Neuronal stem cell (in vitro differentiated cells): ENCODE measurements around the gene DOCK11.
"Not testable (repeated sequence)": the region's sequence is repeated elsewhere in the genome, so short reads cannot be mapped to it uniquely, and the experiment has no call there.

ENCODE experiments used
- DNase-seq: peaks from one replicate; pipeline ENCODE4 v3.0.0-alpha.2; 2013; ENCODE audit warnings: low spot score
- H2AFZ ChIP-seq: one replicate; pipeline ENCODE4 v1.6.1; 2013; ENCODE audit warnings: mild to moderate bottlenecking, low read length, inconsistent platforms
- H2AK5ac ChIP-seq: 2 replicates; pipeline ENCODE4 v1.6.1; 2013; ENCODE audit warnings: low read depth, mild to moderate bottlenecking, inconsistent platforms, low read length, moderate library complexity, mixed read lengths
- H2BK120ac ChIP-seq: 2 replicates; pipeline ENCODE4 v1.6.1; 2013; ENCODE audit warnings: low read depth, mild to moderate bottlenecking, inconsistent platforms, low read length, moderate library complexity, mixed read lengths
- H2BK12ac ChIP-seq: one replicate; pipeline ENCODE4 v1.6.1; 2013; ENCODE audit warnings: low read length, inconsistent platforms
- H2BK15ac ChIP-seq: 2 replicates; pipeline ENCODE4 v1.6.1; 2013; ENCODE audit warnings: mild to moderate bottlenecking, low read length, inconsistent platforms, mixed read lengths
- H2BK5ac ChIP-seq: one replicate; pipeline ENCODE4 v1.6.1; 2013; ENCODE audit warnings: inconsistent platforms, mild to moderate bottlenecking, low read length, moderate library complexity
- H3K14ac ChIP-seq: one replicate; pipeline ENCODE4 v1.6.1; 2013; ENCODE audit warnings: low read length, inconsistent platforms
- H3K18ac ChIP-seq: 2 replicates; pipeline ENCODE4 v1.6.1; 2013; ENCODE audit warnings: low read length, inconsistent platforms
- H3K23ac ChIP-seq: 2 replicates; pipeline ENCODE4 v1.6.1; 2013; ENCODE audit warnings: low read depth, mild to moderate bottlenecking, mixed read lengths, low read length, inconsistent platforms; ENCODE audit not compliant: poor library complexity
- H3K27ac ChIP-seq: replicated peaks from 3 replicates; pipeline ENCODE4 v1.5.1; 2013; ENCODE audit warnings: low read length, inconsistent platforms
- H3K27me3 ChIP-seq, 3 experiments: 2 replicates each; pipeline ENCODE4 v1.6.1; 2013; ENCODE audit warnings: low read length in 3 of 3, mild to moderate bottlenecking in 2 of 3, inconsistent platforms in 1 of 3, low read depth in 1 of 3, mixed read lengths in 1 of 3, moderate library complexity in 1 of 3; ENCODE audit not compliant: control insufficient read depth in 3 of 3, insufficient read depth in 3 of 3
- H3K36me3 ChIP-seq, 2 donors: replicated peaks in 1 of 2; 2 replicates each; pipeline ENCODE4 v1.6.1; 2013; ENCODE audit warnings: low read length in 2 of 2; ENCODE audit not compliant: control insufficient read depth in 2 of 2, insufficient read depth in 2 of 2
- H3K4ac ChIP-seq: 2 replicates; pipeline ENCODE4 v1.6.1; 2013; ENCODE audit warnings: inconsistent platforms, mild to moderate bottlenecking, low read length, moderate library complexity
- H3K4me1 ChIP-seq, 2 donors: 1 replicate in 1 of 2; 2 replicates in 1 of 2; pipeline ENCODE4 v1.6.1; 2013; ENCODE audit warnings: low read length in 2 of 2, low read depth in 1 of 2; ENCODE audit not compliant: control insufficient read depth in 2 of 2, insufficient read depth in 1 of 2
- H3K4me2 ChIP-seq: one replicate; pipeline ENCODE4 v1.6.1; 2013; ENCODE audit warnings: mild to moderate bottlenecking, low read length, inconsistent platforms; ENCODE audit not compliant: insufficient read depth, poor library complexity, severe bottlenecking
- H3K4me3 ChIP-seq, 2 donors: 2 replicates each; pipeline ENCODE4 v1.5.1; 2013; ENCODE audit warnings: low read length in 2 of 2, mild to moderate bottlenecking in 2 of 2, inconsistent platforms in 1 of 2, moderate library complexity in 1 of 2
- H3K79me1 ChIP-seq: one replicate; pipeline ENCODE4 v1.6.1; 2013; ENCODE audit warnings: low read depth, mild to moderate bottlenecking, inconsistent platforms, low read length, moderate library complexity
- H3K9ac ChIP-seq: one replicate; pipeline ENCODE4 v1.6.1; 2013; ENCODE audit warnings: mild to moderate bottlenecking, low read depth, low read length, inconsistent platforms; ENCODE audit not compliant: poor library complexity
- H3K9me3 ChIP-seq, 2 donors: replicated peaks in 1 of 2; 2 replicates each; pipeline versions ENCODE3 to v1.6.1; 2013; ENCODE audit warnings: low read length in 2 of 2, mild to moderate bottlenecking in 2 of 2, inconsistent platforms in 1 of 2, low read depth in 1 of 2, mixed read lengths in 1 of 2, moderate library complexity in 1 of 2; ENCODE audit not compliant: control insufficient read depth in 2 of 2, insufficient read depth in 1 of 2
- H4K8ac ChIP-seq: one replicate; pipeline ENCODE4 v1.6.1; 2013; ENCODE audit warnings: low read depth, mild to moderate bottlenecking, inconsistent platforms, low read length, moderate library complexity
- H4K91ac ChIP-seq: one replicate; pipeline ENCODE4 v1.6.1; 2013; ENCODE audit warnings: low read length, low read depth, mild to moderate bottlenecking, inconsistent platforms; ENCODE audit not compliant: poor library complexity
- WGBS, 2 donors: extraction: QIAGEN DNeasy Blood & Tissue Kit; methylation state at CpG; one replicate each; pipeline ENCODE4 v1.1.7; 2013; ENCODE audit warnings: missing lambda C conversion rate in 2 of 2, mixed read lengths in 1 of 2; ENCODE audit not compliant: insufficient read length in 2 of 2, insufficient replicate concordance in 1 of 2; ENCODE audit errors: extremely low coverage in 2 of 2; 5-methylcytosine and 5-hydroxymethylcytosine counted together

Gene DOCK11

DNA sequence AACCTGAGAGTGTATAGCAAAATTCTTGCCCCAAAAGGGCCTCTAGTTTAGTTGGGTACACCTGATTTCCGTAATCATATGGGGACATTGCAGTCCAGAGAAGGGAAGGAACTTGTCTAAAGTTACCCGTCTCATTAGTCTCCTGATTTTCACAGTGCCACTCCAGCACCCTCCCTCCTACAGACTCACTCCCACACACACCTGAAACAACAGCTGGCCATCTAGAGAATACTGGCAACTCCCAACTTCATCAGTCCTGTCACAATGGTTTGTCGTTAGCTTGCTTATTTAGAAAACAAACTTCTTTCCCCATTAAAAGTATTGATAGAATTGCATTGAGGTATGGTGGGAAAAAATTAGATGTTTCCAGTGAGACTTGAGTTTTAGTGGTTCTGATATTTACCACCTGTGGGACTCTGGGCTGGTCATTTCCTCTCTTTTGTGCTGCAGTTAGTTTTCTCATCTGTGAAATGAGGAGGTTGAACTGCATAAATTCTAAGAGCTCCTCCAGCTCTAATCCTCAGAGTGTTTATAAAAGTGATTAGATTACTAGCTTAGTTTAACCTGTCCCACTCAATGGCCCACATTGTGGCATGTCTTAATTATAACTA is 233.5 kb downstream of the DOCK11 start:
- Histone ChIP-seq H3K23ac (no peak overlapping the region), H3K4me1 (peaks cover 0 to 2% of the 10 kb centered on the region in 2 donors), H3K18ac (no peak overlapping the region), H2AK5ac (no peak overlapping the region), H3K4me3 (no peak overlapping the region), H2BK120ac (no peak overlapping the region), H2BK15ac (no peak overlapping the region), H4K91ac (no peak overlapping the region), H3K9me3 (no peaks in the 10 kb centered on the region), H4K8ac (no peak overlapping the region), H3K14ac (no peak overlapping the region), H3K79me1 (no peaks in the 10 kb centered on the region), H3K27ac (no peak overlapping the region), H2AFZ (no peak overlapping the region), H2BK5ac (no peak overlapping the region), H3K4me2 (no peak overlapping the region), H3K9ac (no peak overlapping the region), H3K27me3 (peaks cover 0 to 12% (median 0%) of the 10 kb centered on the region in 3 experiments), H3K4ac (no peak overlapping the region), H3K36me3 (no peaks in the 10 kb centered on the region), H2BK12ac (no peak overlapping the region)
- no peak for DNase-seq
- WGBS, 2 donors: no CpG with 5 or more reads among the region's 3 CpGs

- Histone ChIP-seq H2BK5ac (no peak overlapping the region), H3K4ac (no peak overlapping the region), H3K27me3 (peaks cover 0 to 12% (median 0%) of the 10 kb centered on the region in 3 experiments), H2BK12ac (no peak overlapping the region), H4K8ac (no peak overlapping the region), H3K27ac (no peak overlapping the region), H3K4me1 (peaks cover 0 to 2% of the 10 kb centered on the region in 2 donors), H3K14ac (no peak overlapping the region), H3K4me2 (no peak overlapping the region), H2BK15ac (no peak overlapping the region), H4K91ac (no peak overlapping the region), H2AK5ac (no peak overlapping the region), H2BK120ac (no peak overlapping the region), H3K18ac (no peak overlapping the region), H3K4me3 (no peak overlapping the region), H3K9ac (no peak overlapping the region), H2AFZ (no peak overlapping the region), H3K79me1 (no peaks in the 10 kb centered on the region), H3K23ac (no peak overlapping the region), H3K36me3 (no peaks in the 10 kb centered on the region), H3K9me3 (no peaks in the 10 kb centered on the region)
- no peak for DNase-seq
- whole genome bisulfite sequencing, 2 donors: no CpG with 5 or more reads among the region's 4 CpGs
Measured at GRCh38 chrX:118730500-118731247, 235.1 kb downstream of the DOCK11 start.

GRCh38 chrX:118732551-118732950 is 236.9 kb downstream of the DOCK11 start:
- no CpG with 5 or more reads among the region's 3 CpGs for WGBS, 2 donors
- not testable (repeated sequence) for H2BK120ac ChIP-seq, H2BK12ac ChIP-seq

GRCh38 chrX:118734909-118735308 is 239.3 kb downstream of the DOCK11 start:
- no peak overlapping the region for H2AFZ ChIP-seq
- DNase-seq: no peak
- H3K79me1 ChIP-seq: no peaks in the 10 kb centered on the region
- H3K27me3 ChIP-seq: no peaks in the 10 kb centered on the region
- H3K4ac ChIP-seq: no peak overlapping the region
- no peak overlapping the region for H3K4me3 ChIP-seq
- H2BK15ac ChIP-seq: no peak overlapping the region
- H2BK5ac ChIP-seq: no peak overlapping the region
- H3K4me1 ChIP-seq: no peaks in the 10 kb centered on the region
- no peak overlapping the region for H3K23ac ChIP-seq
- no CpG with 5 or more reads among the region's 2 CpGs for WGBS, 2 donors
- no peaks in the 10 kb centered on the region for H3K36me3 ChIP-seq
- H4K91ac ChIP-seq: no peak overlapping the region
- no peak overlapping the region for H3K27ac ChIP-seq
- no peak overlapping the region for H4K8ac ChIP-seq
- no peak overlapping the region for H2BK120ac ChIP-seq
- no peak overlapping the region for H3K18ac ChIP-seq
- H3K9me3 ChIP-seq: no peaks in the 10 kb centered on the region
- H3K9ac ChIP-seq: no peak overlapping the region
- H3K4me2 ChIP-seq: no peak overlapping the region
- H2BK12ac ChIP-seq: no peak overlapping the region
- H3K14ac ChIP-seq: no peak overlapping the region
- no peak overlapping the region for H2AK5ac ChIP-seq

More at GRCh38 chrX:118732551-118732950, 236.9 kb downstream of the DOCK11 start:
- not testable (repeated sequence) for H2BK15ac ChIP-seq, H4K91ac ChIP-seq, H2AK5ac ChIP-seq, H3K4ac ChIP-seq, H3K4me2 ChIP-seq, H3K18ac ChIP-seq, H3K36me3 ChIP-seq, H3K23ac ChIP-seq, H4K8ac ChIP-seq, H3K27ac ChIP-seq, H2AFZ ChIP-seq, H3K4me1 ChIP-seq, H3K14ac ChIP-seq, H3K9ac ChIP-seq, H3K79me1 ChIP-seq, DNase-seq, H3K4me3 ChIP-seq, H2BK5ac ChIP-seq, H3K9me3 ChIP-seq
- H3K27me3 ChIP-seq: peaks cover 0 to 11% (median 0%) of the 10 kb centered on the region in 3 experiments
